GM10847 (cell line): ENCODE data around the gene ELK1.

ENCODE experiments used
- POLR2A ChIP-seq: IDR thresholded peaks from 2 replicates; pipeline ENCODE4 v1.6.1; 2011; ENCODE audit not compliant: insufficient read length; ENCODE audit errors: extremely low read depth

ELK1 gene

DNA sequence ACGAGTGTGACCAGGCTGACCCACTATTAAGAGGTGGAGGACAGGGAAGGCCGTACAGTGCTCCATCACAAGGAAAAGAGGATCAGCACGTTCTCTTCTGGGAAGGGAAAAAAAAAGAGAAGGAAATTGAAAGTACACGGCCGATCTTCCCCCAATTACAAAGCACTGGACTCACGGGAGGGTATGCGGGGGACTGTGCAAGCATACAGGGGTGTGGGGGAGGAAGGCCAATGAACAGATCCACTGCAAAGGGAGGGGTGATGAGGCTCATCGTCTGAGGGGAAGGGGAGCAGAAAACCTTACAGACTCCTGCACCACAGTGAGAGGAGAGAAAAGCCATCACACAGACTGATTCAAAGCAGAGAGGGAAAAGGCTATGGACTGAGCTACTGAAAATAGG is 1.1 kb downstream of the ELK1 start:
- TF ChIP-seq POLR2A, result no peak

GRCh38 chrX:47648376-47648775 is 2.0 kb downstream of the ELK1 start:
- TF ChIP-seq POLR2A, result no peak

DNA sequence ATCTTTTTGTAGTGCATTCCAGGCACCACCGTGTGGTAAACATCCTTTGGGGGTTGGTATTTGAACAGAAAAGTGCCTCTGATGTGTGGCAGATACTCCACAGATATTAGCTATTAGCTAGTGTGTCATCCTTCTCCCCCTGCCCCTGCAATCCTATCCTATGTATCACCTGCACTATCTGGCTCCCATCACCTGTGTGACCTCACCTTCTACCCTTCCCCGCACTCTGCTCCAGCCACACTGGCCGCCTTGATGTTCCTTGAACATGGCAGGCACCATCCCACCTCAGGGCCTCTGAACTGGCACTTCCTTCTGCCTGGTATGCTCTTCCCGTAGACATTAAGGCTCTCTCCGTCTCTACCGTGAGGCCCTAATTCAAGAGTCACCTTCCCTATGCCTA is 3.7 kb downstream of the ELK1 start:
- TF ChIP-seq POLR2A, result no peak

GRCh38 chrX:47645530-47645929 is 4.8 kb downstream of the ELK1 start:
- no peak for TF ChIP-seq POLR2A

DNA sequence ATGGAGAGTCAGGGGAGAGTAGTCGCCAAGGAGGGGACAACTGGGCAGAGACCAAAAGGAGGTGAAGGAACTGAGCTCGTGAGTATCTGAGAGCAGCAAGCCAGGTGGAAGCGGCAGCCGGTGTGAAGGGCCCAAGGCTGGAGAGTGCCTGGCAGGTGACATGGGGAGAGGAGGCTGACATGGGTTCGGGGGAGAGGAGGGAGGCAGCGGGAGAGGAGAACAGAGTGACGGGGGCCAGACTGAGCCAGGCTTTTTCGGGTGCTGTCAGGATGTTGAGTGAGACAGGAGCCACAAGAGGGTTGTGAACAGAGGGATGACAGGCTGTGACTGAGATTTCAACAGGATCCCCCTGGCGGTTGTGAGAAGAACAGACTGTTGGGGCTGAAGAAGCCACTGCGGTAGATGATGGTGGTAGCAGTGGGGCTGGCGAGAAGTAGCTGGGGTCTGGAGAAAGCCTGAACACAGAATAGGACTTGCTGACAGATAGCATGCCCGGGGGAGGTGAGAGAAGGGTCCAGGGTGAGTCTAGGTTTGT is 5.7 kb downstream of the ELK1 start:
- TF ChIP-seq POLR2A, result no peak

- TF ChIP-seq POLR2A, result no peak
These were observed 6.4 kb downstream of the ELK1 start for GRCh38 chrX:47643926-47644325.

- no peak for TF ChIP-seq POLR2A
These were observed 11.5 kb downstream of the ELK1 start for GRCh38 chrX:47638816-47639215.

- TF ChIP-seq POLR2A, result no peak
These were observed 12.7 kb downstream of the ELK1 start for GRCh38 chrX:47637546-47638195.

- no peak for TF ChIP-seq POLR2A
These were observed 15.3 kb downstream of the ELK1 start for GRCh38 chrX:47634871-47635575.

- no peak for TF ChIP-seq POLR2A
These were observed 16.4 kb downstream of the ELK1 start for GRCh38 chrX:47633689-47634590.

GRCh38 chrX:47632666-47633065 is 17.7 kb downstream of the ELK1 start:
- TF ChIP-seq POLR2A, result no peak

GRCh38 chrX:47631676-47632075 is 18.7 kb downstream of the ELK1 start:
- TF ChIP-seq POLR2A, result no peak

- TF ChIP-seq POLR2A, result no peak
These were observed 20.8 kb downstream of the ELK1 start, which contains the start of gene CFP for GRCh38 chrX:47629419-47630200. CFP (minus strand) TSS chrX:47629930; CDS start chrX:47629844, 86 bp downstream.

DNA sequence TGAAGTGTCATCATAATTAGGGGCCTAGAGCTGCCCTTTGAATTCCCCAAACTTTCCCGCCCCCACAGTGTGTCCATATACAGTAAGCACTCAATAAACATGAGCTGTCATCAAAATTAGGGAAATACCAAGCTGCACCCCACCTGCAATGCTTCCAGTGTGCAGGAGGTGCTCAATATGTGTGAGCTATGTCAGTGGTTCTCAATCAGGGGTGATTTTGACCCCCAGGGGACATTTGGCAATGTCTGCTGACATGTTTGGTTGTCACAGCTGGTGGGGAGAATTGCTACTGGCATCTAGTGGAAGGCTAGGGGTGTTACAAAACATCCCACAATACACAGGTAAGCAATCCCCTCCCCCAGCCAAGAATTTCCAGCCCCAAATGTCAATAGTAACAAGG is 21.4 kb downstream of the ELK1 start:
- no peak for TF ChIP-seq POLR2A

DNA sequence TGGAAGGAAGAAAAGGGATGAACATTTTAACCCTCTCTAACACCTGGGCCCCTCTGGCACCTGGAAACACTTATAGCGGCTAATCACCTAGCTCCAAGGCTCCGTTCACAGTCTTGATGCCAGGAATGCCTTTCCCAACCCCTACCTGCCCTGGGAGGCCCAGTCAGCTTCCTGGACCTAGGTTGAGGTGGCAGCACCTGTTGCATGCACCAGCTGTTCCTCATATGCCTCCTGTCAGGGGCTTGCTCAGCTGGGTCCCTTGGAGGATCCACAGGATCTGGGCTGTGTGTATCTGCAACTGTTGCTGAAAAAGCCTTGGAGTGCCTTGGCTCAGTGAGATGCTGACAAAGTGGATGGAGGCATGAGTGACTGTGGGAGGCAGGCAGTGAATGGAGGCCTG is 25.0 kb downstream of the ELK1 start:
- TF ChIP-seq POLR2A, result no peak
